GM13977 (cell line): ENCODE data around the gene CELF5.
"Not testable (repeated sequence)": the region's sequence is repeated elsewhere in the genome, so short reads cannot be mapped to it uniquely, and the experiment has no call there.

ENCODE experiments used
- DNase-seq: peaks from one replicate; pipeline ENCODE4 v3.0.0; 2012; ENCODE audit warnings: low spot score
- in situ Hi-C: fragments of 300-500 bp; cut with MboI; formaldehyde crosslinking; loops from one replicate; pipeline ENCODE4 v1.12.0; 2022; ENCODE audit warnings: low sequenced_read_pairs, low pct_unique_long_range_greater_than_20kb, mixed read lengths, inconsistent platforms; ENCODE audit not compliant: unreplicated experiment
- TF ChIP-seq, protein P1 (sequence below): IDR thresholded peaks from 2 replicates; pipeline ENCODE4 v1.5.1; 2012; ENCODE audit warnings: mild to moderate bottlenecking, control low read depth; ENCODE audit not compliant: insufficient read depth; ENCODE audit errors: extremely low read depth, missing control alignments

CELF5 gene

GRCh38 chr19:3210347-3211017, 14.0 kb upstream of the CELF5 start:
- in situ Hi-C loops, result no loop called here
- TF ChIP-seq, protein P1, sequence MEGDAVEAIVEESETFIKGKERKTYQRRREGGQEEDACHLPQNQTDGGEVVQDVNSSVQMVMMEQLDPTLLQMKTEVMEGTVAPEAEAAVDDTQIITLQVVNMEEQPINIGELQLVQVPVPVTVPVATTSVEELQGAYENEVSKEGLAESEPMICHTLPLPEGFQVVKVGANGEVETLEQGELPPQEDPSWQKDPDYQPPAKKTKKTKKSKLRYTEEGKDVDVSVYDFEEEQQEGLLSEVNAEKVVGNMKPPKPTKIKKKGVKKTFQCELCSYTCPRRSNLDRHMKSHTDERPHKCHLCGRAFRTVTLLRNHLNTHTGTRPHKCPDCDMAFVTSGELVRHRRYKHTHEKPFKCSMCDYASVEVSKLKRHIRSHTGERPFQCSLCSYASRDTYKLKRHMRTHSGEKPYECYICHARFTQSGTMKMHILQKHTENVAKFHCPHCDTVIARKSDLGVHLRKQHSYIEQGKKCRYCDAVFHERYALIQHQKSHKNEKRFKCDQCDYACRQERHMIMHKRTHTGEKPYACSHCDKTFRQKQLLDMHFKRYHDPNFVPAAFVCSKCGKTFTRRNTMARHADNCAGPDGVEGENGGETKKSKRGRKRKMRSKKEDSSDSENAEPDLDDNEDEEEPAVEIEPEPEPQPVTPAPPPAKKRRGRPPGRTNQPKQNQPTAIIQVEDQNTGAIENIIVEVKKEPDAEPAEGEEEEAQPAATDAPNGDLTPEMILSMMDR, result peak; percentile 86
- DNase-seq, result peak; percentile 87

DNA sequence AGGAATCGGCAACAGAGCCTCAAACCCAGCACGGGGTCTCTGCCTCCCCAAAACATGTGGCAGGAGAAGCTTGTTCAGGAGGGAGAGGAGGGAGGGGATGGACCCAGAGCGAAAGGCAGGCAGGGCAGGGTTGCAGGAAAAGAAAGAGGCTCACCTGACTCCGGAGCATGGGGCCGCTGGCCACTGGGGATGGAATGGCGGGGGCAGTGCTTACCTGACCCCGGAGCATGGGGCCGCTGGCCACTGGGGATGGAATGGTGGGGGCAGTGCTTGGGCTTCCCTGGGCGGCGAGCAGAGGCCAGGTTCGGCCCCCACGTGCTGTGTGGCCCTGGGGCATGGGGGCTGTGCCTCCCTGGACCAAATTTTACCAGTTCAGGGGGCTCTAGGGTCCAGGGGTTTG, 13.3 kb upstream of the CELF5 start:
- no peak for DNase-seq
- TF ChIP-seq, protein P1, result no peak
- in situ Hi-C loops, result no loop called here

DNA sequence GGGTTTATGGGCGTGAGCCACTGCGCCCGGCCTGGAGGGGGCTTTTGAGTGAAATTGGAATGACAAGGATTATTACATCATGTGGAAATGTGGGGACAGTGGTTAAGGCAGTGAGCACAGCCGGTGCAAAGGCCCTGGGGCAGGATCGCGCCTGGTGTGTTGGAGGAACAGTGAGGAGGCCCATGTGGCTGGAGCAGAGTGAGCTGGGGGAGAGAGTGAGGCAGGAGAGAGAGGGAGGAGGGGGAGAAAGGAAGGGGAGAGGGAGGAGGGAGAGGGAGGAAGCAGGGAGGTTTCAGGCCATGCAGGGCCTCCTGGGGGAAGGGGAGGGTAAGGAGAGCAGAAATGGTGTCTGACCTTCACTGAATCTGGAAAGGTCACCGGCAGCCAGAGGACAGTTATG, 11.3 kb upstream of the CELF5 start:
- in situ Hi-C loops, result no loop called here
- TF ChIP-seq, protein P1, result no peak

GRCh38 chr19:3216874-3217273, 7.6 kb upstream of the CELF5 start:
- TF ChIP-seq, protein P1, result no peak
- in situ Hi-C loops, result no loop called here
- no peak for DNase-seq

More for the DNA sequence above, 11.3 kb upstream of the CELF5 start:
- no peak for DNase-seq

DNA sequence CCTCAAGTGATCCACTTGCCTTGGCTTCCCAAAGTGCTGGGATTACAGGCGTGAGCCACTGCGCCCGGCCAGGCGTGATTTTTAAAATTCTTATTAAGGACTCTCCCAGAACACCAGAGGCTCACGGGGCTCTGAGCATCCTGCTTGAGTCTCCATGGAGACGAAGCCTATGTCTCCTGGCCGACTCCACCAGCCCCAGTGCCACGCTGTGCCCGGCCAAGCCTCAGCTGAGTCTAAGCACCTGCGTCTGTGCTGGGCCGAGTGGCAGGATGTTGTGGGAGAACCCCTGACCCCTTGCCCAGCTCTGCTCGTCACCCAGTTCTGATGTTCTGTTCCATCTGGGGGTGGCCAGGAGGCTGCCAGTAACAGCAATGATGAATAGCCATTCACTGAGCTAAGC, 3.9 kb upstream of the CELF5 start:
- in situ Hi-C loops, result no loop called here

GRCh38 chr19:3221576-3221975, 2.9 kb upstream of the CELF5 start:
- in situ Hi-C loops, DNase-seq: not testable (repeated sequence)

More for the DNA sequence above, 3.9 kb upstream of the CELF5 start:
- TF ChIP-seq, protein P1, result no peak
- DNase-seq, result no peak

DNA sequence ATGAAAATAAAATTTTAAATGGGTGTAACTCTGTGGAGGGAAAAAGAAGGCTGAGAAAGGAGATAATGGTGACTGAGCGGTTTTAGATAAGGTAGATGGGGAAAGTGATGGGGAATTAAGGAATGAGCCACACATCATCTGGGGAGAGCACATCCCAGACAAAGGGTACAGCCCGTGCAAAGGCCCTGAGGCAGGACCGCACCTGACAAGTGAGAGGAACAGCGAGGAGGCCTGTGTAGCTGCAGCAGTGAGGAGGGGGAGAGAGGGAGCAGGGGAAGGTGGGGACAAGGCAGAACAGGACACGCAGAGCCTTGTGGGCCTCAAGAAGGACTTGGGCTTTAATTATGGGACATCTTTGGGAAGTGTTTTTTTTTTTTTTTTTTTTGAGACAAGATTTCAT, 1.8 kb upstream of the CELF5 start:
- TF ChIP-seq, protein P1, result no peak
- in situ Hi-C loops, result no loop called here

More for the DNA sequence above, 1.8 kb upstream of the CELF5 start:
- no peak for DNase-seq
